Motor neuron (in vitro differentiated cells): ENCODE data around the gene LHX6. TPM values are rescaled to one million over a fixed set of nuclear protein-coding genes. Genes with fewer than 3 reads are reported as not detected.

Experiments used
- ATAC-seq, 8 experiments: fragments of 200-7000 bp; cut with Tn5 transposase; replicated peaks in 6 of 8; 2 replicates each; pipeline ENCODE4 v1.8.0; 2021; ENCODE audit warnings: mild to moderate bottlenecking in 8 of 8, moderate library complexity in 8 of 8
- H3K27ac ChIP-seq, 2 donors: fragments of 250-450 bp; sonication (Bioruptor Pico); 2 replicates each; pipeline ENCODE4 v1.9.0; 2021; ENCODE audit warnings: antibody characterized with exemption in 2 of 2, mild to moderate bottlenecking in 2 of 2, moderate library complexity in 1 of 2
- H3K4me1 ChIP-seq, 2 donors: fragments of 250-450 bp; sonication (Bioruptor Pico); replicated peaks in 1 of 2; 2 replicates each; pipeline ENCODE4 v1.6.1; 2021; ENCODE audit warnings: antibody characterized with exemption in 2 of 2, mild to moderate bottlenecking in 2 of 2, moderate library complexity in 1 of 2
- H3K4me3 ChIP-seq, 5 donors: fragments of 250-450 bp; sonication (Bioruptor Pico); 2 replicates each; pipeline ENCODE4 v1.9.0; 2021; ENCODE audit warnings: antibody characterized with exemption in 5 of 5, mild to moderate bottlenecking in 5 of 5, moderate library complexity in 4 of 5
- WGBS, 10 experiments: fragments of 450-650 bp; shearing (Covaris generic); methylation state at CpG; one replicate each; pipeline ENCODE4 v1.0.0; 2022; 5-methylcytosine and 5-hydroxymethylcytosine counted together
- in situ Hi-C, 9 experiments: fragments of 400-800 bp; cut with MboI; loops; one replicate each; pipeline ENCODE4 v1.15.0; 2021; ENCODE audit warnings: low sequenced_read_pairs in 9 of 9, low pct_unique_long_range_greater_than_20kb in 2 of 9; ENCODE audit not compliant: unreplicated experiment in 9 of 9
- total RNA-seq, 8 experiments: library from RNA; unstranded; fragments of 300-600 nt; gene quantifications; 2 replicates each; pipeline versions ENCODE4 v1.2.3 to v1.2.4, GENCODE V29; 2022

LHX6 gene
- total RNA-seq, 8 experiments from 2014 or later: 0.14 to 3.9 (median 0.60) TPM

DNA sequence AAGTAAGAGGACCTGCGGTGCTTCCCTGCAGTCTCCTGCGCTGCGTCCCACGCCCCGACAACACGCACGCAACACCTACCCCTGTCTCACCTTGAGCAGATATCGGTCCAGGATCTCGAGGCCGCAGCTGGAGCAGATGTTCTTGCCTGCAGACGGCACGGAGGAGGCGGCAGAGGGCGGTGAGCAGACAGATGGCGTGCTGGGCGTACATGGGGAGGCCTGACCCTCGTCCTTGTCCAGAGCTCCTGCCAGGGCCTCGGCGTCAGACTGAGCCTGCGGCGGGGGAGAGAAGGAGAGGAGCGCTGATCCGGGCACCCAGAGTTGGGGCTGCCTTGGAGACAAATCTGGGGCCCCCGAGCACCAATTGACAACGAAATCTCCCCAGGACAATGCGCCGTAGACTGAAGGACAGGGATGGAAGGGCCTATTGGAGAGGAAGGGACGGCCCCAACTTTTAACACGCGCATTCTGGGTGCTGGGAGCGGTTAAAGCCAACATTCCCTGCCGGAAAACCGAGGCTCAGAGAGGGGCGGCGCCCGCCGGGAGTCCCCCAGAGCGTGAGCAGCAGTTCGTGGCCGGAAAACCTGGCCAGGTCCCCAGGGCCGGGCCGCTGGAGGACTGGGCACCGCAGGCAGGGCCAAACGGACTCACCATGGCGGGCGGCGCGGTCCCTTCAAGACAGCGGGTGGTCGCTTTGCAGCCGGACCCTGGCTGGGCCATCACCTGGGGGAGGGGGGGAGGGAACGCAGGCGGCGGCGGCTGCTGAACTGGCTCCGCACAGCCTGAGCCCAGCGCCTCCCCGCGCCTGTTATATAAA is 1.8 kb downstream of the LHX6 start:
- in situ Hi-C loops: no loop called here
- Histone ChIP-seq H3K4me1 (peaks cover 5 to 6% of the 10 kb centered on the region in 2 donors), H3K27ac (no peak overlapping the region), H3K4me3 (no peak overlapping the region)
- WGBS, 10 experiments: 0 to 86% (median 0%) methylated on average over 1 to 14 of the region's 59 CpGs; no CpG with 5 or more reads in 5 of the 10 experiments
- ATAC-seq: no peak

DNA sequence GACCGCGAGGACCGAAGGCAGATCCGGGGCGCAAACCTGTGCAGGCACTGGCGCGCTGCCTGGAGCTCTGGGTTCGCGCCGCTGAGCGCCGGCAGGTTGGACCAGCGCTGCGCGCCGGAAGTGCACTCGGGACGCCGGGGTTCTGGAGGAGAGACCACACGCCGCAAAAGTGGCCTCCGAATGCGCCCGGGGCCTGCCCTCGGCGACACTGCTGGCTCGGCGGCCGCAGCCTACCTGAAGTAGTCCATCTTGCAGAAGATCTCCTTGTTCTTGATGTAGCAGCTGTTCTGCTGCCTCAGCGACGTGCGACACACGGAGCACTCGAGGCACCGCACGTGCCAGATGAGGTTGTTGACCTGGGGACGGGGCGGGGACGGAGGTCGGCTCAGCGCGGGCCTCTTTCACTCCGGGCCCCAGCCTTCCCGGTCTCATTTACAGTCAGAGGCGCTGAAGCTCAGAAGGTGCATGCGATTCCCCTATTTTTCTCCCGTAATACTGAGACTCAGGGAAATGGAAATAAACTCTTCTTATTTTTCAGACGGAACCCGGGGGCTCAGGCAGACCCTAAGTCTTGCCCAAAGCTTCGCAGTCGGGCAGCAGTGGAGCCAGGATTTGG is 2.5 kb downstream of the LHX6 start:
- no peak overlapping the region for H3K4me3 ChIP-seq
- no peak for ATAC-seq
- WGBS, 10 experiments: 0 to 100% (median 3%) methylated on average over 1 to 16 of the region's 51 CpGs; no CpG with 5 or more reads in 1 of the 10 experiments
- no peak overlapping the region for H3K27ac ChIP-seq
- in situ Hi-C loops: no loop called here
- H3K4me1 ChIP-seq: peaks cover 5 to 6% of the 10 kb centered on the region in 2 donors

DNA sequence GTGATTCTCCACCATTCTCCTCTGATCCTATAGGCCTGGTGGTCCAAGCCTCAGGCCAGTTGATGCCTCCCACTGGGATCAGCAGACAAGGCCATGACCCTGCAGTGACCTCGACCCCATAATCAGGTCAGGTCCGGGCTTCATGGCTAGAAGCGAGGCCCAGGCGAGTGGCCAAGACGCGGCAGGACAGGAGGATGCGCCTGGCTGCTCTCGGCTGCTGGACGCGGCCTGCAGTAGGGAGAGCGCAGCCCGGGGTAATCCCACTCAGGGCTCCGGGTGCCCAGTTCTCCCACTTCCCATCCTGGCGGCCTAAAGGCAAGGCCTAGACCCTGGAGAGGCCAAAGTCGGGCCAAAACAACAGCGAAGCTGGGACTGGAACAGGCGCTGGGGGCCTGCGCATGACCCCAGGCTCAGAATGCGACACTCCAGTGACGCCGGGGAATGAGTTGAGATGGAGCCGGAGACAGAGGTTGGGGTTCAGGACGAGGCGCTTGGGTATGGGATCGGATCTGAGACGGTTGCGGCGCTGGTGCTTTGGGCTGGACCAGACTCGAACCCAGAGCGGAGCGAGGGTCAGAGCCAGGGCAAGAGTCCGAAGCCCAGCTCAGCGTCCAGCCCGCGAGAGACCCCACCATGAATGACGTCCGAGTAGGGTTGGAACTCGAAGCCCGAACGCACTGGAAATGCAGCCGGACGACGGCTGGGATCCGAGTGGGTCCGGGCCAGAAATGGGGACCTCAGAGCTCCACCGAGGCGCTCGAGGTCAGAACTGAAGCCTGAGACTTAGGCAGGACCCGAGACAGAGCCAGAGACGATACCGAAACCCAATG is 3.2 kb downstream of the LHX6 start:
- Histone ChIP-seq H3K4me3 (no peak overlapping the region), H3K27ac (no peak overlapping the region), H3K4me1 (peaks cover 5 to 6% of the 10 kb centered on the region in 2 donors)
- no peak for ATAC-seq
- whole genome bisulfite sequencing, 10 experiments: 7 to 77% (median 20%) methylated on average over 1 to 27 of the region's 51 CpGs; no CpG with 5 or more reads in 3 of the 10 experiments
- in situ Hi-C loops: no loop called here

DNA sequence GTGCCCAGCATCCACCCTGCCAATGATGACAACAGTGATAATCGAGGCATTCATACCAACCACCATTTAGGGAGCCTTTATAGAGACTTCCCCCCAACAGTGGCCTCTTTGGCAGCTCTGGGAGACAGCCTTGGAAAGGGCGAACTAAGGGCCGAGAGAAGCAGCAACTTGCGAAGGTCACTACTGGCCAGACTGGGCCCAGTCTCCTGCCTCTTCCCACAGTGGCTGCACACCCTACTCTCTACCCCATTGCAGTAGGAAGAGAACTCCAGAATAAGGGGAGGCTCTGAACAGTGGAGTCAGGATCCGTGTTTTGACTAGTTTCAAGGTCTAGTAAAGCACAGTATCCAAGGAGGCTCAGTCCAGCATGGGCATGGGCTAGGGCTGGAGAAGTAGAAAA is 5.3 kb downstream of the LHX6 start:
- H3K4me1 ChIP-seq: peaks cover 6 to 16% of the 10 kb centered on the region in 2 donors
- H3K4me3 ChIP-seq: no peak overlapping the region
- no peak overlapping the region for H3K27ac ChIP-seq
- in situ Hi-C loops: no loop called here
- no peak for ATAC-seq
- WGBS, 10 experiments: 40 to 100% (median 80%) methylated on average over 1 to 5 of the region's 5 CpGs; no CpG with 5 or more reads in 3 of the 10 experiments

DNA sequence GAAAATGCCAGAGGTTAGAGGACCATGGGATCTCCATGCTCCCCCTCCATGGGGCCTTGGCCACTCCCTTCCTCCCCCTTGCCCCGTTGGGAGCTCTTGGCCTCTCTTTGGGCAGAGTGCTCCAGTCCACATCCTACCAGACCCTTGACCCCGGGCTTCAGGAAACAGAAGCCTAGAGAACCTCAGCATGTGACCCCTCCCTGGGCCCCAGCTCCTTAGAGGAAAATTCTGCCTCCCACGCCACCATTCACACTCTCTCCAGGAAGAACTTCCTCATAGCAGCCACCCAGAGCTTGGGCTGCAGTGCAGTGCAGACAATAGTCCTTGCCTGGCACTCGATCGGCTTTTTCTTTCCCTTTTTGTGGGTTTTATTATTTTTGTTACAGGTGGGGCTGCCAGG is 6.0 kb downstream of the LHX6 start:
- peaks cover 2 to 16% of the 10 kb centered on the region in 2 donors for H3K4me1 ChIP-seq
- H3K4me3 ChIP-seq: no peak overlapping the region
- 12 to 75% (median 34%) methylated on average over 2 to 4 of the region's 5 CpGs; no CpG with 5 or more reads in 4 of the 10 experiments for WGBS, 10 experiments
- ATAC-seq: no peak
- in situ Hi-C loops: no loop called here
- H3K27ac ChIP-seq: no peak overlapping the region

DNA sequence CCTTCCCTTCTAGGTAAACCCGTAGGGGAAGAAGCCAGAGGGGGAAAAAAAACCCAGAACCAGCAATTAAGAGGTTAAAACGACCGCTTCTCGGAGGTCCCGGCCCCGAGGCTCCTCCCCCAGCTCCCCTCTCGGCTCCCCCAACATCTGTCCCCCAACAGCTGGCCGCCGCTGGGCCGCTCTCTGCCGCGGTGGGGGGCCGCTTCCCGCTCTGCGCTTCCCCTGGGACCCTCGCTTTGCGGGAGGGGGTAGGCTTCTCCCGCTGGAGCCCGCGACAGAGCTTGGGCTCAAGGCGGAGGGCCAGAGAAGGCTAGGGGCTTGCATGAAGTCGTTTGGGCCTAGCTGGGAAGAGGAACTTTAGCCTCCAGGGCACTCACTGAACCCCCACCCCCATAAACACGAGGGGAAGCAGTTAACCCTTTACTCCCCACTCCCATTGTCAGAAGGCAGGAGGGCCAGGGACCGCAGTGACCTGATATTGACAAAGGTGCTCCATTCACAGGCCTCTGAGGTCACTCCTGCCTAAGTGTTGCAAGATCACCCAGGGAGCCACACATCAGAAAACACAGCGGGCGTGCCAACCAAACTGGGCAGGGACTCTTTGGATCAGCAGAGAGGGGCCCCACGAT is 7.5 kb downstream of the LHX6 start:
- in situ Hi-C loops: no loop called here
- Histone ChIP-seq H3K27ac (no peak overlapping the region), H3K4me3 (no peak overlapping the region), H3K4me1 (peaks cover 0 to 11% of the 10 kb centered on the region in 2 donors)
- WGBS, 10 experiments: 0% methylated on average over 1 to 4 of the region's 27 CpGs; no CpG with 5 or more reads in 7 of the 10 experiments
- no peak for ATAC-seq

DNA sequence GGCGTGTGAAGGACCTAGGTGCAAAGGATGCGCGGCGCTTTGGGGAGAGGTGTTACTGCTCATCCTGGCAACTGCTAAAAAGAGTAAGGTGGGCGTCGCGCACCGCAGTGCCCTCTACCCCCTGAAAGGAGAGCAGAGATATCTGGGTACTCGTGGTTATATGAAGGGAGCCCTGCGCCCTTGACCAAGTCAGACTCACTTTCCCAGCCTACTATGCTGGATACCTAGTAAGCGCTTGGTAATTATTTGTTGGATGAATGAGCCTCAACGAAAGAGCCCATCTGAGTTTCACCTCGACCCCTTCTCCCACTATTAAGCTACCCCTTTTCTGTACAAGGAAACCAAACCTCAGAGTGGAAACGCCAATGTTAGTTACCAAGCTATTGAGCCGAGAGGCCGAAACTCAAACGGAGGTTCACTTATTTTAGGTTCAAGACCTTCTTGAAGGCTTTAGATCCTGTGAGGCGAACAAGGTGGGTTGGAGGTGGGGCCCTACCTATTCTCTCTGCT is 8.0 kb downstream of the LHX6 start:
- H3K4me3 ChIP-seq: no peak overlapping the region
- in situ Hi-C loops: no loop called here
- no peak for ATAC-seq

DNA sequence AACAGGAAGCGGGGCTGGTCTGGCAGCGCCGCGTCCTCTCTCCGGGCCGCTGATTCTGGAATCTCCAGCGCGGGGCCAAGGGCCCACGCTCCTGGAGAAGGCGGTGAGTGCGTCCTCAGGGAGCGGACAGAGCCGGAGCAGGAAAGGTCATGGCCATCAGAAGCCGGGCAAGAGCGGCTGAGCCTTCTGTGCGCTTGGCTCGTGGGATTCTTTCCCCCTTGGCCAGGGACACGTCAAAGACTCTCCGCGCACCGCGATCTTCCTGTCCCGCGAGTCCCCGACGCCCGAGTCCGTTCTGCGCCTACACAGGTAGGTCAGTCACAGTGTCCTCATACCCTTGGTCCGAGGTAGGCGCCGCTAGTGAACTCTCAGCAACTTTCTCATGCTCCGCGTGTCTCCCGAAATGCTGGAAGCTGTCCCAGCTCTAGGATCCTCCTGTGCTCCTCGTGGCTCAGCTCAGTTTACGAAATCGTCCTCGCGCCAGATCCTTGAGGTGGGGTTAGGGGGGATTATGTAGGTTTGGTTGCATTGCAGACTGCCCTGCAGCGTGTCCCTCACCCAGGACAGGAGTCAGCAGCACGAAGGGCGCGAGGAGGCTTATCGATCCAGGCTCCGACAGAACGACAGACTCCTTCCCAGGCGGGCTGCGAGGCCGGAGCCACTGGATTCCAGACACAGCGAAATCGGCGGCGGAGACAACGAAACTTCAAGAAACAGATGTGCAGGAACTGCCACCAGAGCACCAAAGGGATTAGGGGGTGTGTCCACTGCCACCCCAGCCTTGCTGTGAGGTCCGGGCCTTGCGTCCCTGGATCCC is 8.7 kb downstream of the LHX6 start:
- in situ Hi-C loops: no loop called here
- ATAC-seq: peak in 6 of 8 experiments; percentile 14 to 40 (median 27)
- WGBS, 10 experiments: 0 to 13% (median 0%) methylated on average over 2 to 19 of the region's 57 CpGs; no CpG with 5 or more reads in 3 of the 10 experiments
- Histone ChIP-seq H3K27ac (no peak overlapping the region), H3K4me3 (no peak overlapping the region), H3K4me1 (peaks cover 0 to 11% of the 10 kb centered on the region in 2 donors)

More for the DNA sequence above, 8.0 kb downstream of the LHX6 start:
- 0 to 56% (median 11%) methylated on average over 1 to 9 of the region's 18 CpGs; no CpG with 5 or more reads in 2 of the 10 experiments for WGBS, 10 experiments
- Histone ChIP-seq H3K4me1 (peaks cover 0 to 11% of the 10 kb centered on the region in 2 donors), H3K27ac (no peak overlapping the region)

DNA sequence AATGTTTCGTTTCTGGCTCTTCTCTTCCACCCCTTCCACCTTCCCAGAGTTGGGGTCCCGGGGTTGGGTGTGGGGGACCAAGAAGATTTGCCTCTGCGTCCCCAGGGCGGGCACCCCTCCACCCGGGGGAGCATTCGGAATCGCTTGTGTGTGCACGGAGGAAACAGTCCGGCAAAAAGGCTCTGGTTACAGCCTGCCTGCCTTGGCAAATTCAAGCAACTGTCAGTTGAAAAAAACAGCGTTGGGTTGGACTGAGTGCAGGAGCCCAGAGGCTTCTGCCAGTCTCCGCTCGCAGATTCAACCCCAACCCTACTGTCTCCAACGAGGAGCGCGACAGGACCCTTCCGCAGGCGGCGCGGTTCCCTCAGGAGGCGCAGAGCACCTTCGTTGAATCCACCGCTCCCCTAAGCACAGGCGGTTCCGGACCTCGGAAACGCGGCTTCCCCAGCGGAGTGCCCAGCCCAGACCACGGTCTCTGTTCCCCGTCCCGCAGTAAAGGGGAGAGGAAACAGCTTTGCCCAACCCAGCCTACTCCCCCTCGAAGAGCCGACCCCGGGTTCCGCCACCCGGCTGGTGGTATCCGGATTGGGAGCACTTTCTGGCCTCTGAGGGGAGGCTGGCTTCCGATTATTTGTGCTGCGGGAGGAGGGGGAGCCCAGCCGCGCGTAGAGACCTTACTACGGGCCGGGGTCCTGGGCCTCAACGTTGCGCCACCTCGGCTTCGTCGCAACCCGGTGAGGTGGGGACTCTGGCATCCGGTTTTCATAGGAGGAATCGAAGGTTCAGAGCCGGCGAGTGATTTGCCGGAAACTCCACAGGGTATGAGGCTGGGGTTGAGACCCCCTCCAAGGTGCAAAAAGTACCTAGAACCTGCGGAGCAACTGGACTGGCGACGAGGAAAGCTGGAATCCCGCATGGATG is 9.6 kb downstream of the LHX6 start:
- in situ Hi-C loops: no loop called here
- ATAC-seq: peak in 5 of 8 experiments; percentile 8 to 30 (median 20)
- Histone ChIP-seq H3K4me3 (no peak overlapping the region), H3K27ac (no peak overlapping the region), H3K4me1 (peaks cover 0 to 11% of the 10 kb centered on the region in 2 donors)
- WGBS, 10 experiments: 0 to 92% (median 11%) methylated on average over 3 to 29 of the region's 59 CpGs; no CpG with 5 or more reads in 4 of the 10 experiments

DNA sequence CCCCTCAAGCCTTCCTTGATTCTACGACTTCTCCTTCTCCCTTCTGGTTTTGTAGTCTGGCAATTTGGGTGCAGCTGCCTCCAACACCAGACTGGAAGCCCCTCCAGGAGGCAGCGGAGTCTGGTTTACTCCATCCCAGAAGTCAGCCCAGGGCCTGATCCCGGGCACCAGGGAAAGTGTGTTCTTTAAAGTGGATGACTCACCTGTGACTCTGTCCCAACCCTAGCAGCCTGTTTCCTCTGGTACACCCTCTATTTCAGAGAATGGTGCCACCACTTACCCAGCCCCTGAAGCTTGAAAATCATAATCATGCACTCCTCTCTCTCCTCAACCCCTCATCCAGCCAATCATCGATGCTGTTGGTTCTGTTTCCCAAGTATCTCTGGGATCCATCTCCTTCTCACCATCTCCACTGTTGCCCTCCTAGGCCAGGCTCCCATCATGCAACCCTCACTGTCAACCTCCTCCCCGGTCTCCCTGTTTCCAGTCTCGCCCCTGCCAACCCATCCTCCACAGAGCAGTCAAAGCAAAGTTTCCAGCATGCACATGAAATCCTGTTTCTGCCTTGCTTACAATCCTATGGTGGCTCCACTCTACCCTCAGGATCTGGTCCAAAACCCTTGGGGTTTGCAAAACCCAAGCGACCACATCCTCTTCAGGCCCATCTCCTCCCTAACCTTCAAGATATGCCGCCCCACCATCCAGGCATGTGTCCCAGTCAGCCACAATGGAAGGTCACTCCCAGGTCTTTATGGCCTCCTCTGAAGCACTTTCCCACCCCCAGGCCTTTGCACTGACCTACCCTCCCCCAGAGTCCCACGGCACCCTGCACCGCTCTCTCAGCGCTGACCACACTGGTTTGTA is 10.5 kb downstream of the LHX6 start:
- Histone ChIP-seq H3K27ac (no peak overlapping the region), H3K4me3 (no peak overlapping the region), H3K4me1 (peaks cover 0 to 11% of the 10 kb centered on the region in 2 donors)
- 10 to 93% (median 39%) methylated on average over 1 to 5 of the region's 11 CpGs; no CpG with 5 or more reads in 1 of the 10 experiments for WGBS, 10 experiments
- no peak for ATAC-seq
- in situ Hi-C loops: no loop called here
